ENCODE data around the gene IDH1.

GRCh38 chr2:208297961-208298360, 43.1 kb upstream of the IDH1 start:
- TF ChIP-seq CTCF (IDR thresholded peaks at IDR 0.05) = no peak
- no peak for TF ChIP-seq EP300 (IDR thresholded peaks at IDR 0.05)
- TF ChIP-seq POLR2AphosphoS5 (IDR thresholded peaks at IDR 0.05) = no peak
- no peak for TF ChIP-seq POLR2A (IDR thresholded peaks at IDR 0.05)
